GM10266 (cell line): Measurements from ENCODE around the gene LRFN2.

Experiments
- DNase-seq: peaks from one replicate; pipeline ENCODE4 v3.0.0; 2012; ENCODE audit errors: extremely low spot score
- TF ChIP-seq, protein P1 (sequence below): IDR thresholded peaks from 2 replicates; pipeline ENCODE4 v1.5.1; 2012; ENCODE audit warnings: mild to moderate bottlenecking, low read depth; ENCODE audit not compliant: control insufficient read depth, insufficient read depth; ENCODE audit errors: missing control alignments

Gene LRFN2

DNA sequence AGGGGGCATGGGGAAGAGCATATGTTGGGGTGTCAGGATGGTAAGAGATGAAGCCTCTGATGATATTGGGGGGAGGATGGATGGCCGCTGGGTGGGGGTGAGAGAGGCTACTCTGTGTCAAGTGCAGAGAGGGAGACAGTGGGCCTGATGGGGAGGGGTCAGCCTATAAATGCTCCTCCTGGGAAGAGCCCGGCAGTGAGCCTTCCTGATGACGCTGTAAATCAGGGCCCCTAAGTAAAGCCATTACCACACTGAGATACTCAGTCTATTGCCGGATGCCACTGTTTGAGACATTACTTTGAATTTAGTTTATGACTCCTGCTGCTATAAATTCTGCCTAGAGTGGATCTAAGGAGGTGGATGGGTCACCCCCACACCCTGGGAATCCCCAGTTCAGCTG is 28.1 kb downstream of the LRFN2 start:
- no peak for DNase-seq
- TF ChIP-seq, protein P1, sequence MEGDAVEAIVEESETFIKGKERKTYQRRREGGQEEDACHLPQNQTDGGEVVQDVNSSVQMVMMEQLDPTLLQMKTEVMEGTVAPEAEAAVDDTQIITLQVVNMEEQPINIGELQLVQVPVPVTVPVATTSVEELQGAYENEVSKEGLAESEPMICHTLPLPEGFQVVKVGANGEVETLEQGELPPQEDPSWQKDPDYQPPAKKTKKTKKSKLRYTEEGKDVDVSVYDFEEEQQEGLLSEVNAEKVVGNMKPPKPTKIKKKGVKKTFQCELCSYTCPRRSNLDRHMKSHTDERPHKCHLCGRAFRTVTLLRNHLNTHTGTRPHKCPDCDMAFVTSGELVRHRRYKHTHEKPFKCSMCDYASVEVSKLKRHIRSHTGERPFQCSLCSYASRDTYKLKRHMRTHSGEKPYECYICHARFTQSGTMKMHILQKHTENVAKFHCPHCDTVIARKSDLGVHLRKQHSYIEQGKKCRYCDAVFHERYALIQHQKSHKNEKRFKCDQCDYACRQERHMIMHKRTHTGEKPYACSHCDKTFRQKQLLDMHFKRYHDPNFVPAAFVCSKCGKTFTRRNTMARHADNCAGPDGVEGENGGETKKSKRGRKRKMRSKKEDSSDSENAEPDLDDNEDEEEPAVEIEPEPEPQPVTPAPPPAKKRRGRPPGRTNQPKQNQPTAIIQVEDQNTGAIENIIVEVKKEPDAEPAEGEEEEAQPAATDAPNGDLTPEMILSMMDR, result no peak

DNA sequence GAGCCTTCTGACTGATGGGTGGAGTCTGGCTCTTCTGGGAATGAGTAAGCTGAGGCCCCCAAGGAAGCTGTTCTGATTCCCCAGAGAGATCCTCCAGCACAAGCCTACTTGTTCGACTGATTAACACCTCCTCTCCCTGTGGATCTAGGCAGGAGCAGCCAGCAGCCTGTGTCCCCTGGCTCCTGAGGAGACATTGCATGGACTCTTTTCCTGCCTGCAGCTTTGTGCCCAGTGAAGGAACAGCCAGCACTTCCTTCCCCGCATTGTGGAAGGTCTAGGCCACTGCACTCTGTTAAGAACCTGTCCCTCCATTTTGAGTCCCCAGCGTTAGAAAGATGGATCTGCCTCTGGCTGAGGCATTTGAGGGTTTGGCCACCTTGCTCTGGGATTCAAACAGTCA is 29.1 kb downstream of the LRFN2 start:
- no peak for DNase-seq
- TF ChIP-seq, protein P1, result no peak

DNA sequence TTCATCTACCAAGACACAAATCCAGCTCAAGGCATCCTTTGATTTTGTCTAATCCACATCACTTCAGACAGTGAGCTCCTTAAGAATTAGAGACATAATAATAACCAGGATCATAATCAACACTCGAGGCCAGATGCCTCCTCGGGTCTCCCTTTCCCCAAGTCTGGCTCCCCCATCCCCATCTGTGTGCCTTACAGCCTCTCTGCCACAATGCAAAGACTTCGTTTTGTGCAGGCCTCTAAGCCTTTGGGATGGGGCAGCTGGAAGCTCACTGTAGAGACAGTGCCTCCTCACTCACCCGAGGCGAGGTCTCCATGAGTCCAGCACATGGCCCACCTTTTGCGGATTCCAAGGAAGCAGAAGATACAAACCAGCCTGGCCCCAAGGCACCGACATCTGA is 30.3 kb downstream of the LRFN2 start:
- no peak for DNase-seq
- TF ChIP-seq, protein P1, result no peak

DNA sequence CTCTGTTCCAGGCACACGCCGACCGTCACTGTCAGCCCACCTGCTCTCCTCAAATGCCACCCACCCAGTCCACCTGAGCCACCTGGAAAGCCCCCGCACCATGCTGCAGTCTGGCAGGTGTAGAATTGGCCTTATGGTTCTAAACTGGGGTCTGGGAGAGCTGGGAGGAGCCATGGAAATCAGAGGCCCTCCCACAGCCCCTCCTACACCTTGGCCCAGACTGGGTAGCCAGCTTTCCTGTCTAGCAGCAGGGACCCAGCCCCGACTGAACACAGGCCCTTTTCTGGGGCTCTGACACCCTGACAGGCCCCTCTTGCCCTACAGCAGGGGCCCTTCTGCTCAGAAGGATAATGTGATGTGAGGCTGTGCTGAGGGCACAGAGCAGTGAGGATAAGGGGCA is 31.1 kb downstream of the LRFN2 start:
- TF ChIP-seq, protein P1, result no peak
- no peak for DNase-seq

DNA sequence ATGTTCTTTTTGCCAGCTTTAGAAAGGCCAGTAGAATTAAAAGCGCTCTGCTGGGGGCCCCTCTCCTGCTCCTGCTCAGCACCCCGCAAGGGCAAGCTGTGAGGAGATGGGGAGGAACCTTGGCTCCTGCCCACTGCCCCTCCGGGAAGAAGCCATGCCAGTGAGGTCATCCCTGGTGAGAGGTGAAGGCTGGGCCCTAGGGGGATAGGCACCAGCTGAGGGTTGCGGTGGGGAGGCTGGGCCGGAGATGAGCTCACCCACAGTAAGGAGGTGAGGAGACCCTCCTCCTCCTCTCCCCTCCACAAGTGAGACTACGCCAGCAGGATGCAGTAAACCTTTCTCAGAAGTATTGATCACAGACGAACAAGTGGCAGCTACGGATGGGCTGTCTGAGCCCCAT is 32.1 kb downstream of the LRFN2 start:
- TF ChIP-seq, protein P1, result no peak
- no peak for DNase-seq

DNA sequence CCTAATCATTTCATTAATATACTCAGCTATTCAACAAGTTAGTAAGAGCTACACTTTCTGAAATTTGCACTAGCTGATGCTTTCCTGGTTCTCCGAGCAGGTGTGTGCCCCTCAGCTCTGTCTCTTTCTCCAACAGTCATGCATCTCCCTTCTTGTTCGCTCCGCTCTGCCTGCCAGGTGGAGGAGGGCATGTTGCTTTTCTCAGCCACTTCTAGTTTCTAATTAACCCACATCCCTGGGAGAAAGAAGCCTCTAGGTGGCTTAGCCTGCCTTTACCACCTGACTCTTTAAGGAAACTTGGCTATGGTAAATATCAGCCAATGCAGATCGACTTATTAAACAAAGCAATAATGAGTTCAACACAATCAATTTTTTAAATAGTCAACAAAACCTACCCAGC is 34.2 kb downstream of the LRFN2 start:
- TF ChIP-seq, protein P1, result no peak
- no peak for DNase-seq

DNA sequence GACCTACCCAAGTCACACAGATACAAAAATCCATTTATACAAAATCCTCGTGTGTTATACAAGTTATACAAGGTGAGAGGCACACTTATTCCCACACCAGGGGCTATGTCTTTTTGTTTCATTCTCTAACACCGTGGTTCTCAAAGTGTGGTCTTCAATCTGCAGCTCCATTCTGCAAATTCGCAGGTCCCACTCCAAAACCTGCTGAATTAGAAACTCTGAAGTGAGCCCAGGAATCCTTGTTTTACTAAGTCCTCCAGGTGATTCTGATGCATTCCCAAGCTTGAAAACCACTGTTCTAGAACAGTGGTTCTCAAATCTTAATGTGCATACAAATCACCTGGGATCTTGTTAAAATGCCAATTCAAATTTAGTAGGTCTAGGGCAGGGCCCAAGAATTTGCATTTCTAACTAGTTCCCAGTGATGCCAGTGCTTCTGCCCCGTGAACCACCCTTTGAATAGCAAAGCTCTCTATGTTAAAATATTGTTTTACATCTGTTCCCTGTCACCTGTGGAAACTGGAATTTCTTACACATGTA is 35.1 kb downstream of the LRFN2 start:
- TF ChIP-seq, protein P1, result no peak
- DNase-seq, result no peak
